Measurements from ENCODE around the gene CDHR4.
"Not testable (repeated sequence)": the region's sequence is repeated elsewhere in the genome, so short reads cannot be mapped to it uniquely, and the experiment has no call there.

CDHR4 gene

DNA sequence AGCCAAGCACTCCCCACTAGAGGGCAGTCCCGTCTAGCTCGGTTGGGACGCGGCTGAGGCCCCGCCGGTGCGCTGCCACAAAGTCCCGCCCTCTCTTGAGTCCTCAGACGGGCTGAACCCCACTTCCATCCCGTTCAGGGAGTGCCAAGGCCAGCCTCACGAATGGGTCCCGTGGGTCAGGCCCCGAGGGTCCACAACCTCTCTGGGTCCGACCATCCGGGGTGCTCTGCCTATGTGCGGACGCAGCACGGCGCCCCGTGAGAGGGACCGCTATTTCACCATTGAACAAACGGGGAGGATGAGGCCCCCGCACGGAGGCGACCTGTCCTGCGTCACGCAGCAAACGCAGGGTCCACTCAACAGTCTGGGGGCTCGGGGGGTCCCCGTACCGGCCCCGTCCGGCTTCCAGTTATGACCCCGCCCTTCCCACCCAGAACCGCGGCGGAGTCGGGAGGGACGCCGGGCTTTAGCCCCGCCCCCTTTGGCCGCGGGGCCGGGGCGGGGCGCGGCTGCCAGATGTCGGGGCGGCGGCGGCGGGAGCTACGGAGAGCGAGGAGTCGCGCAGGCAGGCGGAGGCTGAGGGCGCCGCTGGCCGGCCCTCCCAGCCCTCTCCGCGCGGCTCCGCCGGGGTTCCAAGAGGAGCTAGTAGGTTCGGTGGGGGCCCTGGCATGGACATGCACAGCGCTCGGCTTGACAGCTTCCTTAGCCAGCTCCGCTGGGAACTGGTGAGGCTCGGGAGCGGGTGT, 3.2 kb upstream of the CDHR4 start, which contains the start of gene INKA1:
INKA1 (plus strand) TSS at position 543 of the 746 bp plus-strand sequence; CDS start at position 675, 132 bp downstream.
- DNase-seq: peak; percentile 88 to 90

GRCh38 chr3:49801160-49801559, 1.5 kb upstream of the CDHR4 start:
- DNase-seq: no peak

DNA sequence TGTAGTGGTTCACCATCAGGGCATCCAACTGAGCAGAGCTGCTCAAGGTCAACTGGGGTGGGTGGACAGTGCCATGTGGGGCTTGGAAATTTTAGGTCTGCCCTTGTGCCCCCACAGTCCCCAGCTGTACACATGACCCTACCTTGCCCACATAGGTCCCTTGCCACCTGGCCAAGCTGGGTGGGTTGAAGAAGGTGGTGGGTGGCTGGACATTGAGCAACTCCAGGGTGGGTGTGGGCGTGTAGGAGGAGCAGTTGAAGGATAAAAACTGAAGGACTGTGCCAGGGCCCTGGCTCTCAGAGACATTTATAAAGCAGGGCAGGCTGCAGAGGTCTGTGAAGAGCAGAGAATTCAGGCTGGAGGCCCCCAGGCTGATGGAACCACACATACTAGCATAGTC, 568 bp downstream of the CDHR4 start:
- DNase-seq: no peak

DNA sequence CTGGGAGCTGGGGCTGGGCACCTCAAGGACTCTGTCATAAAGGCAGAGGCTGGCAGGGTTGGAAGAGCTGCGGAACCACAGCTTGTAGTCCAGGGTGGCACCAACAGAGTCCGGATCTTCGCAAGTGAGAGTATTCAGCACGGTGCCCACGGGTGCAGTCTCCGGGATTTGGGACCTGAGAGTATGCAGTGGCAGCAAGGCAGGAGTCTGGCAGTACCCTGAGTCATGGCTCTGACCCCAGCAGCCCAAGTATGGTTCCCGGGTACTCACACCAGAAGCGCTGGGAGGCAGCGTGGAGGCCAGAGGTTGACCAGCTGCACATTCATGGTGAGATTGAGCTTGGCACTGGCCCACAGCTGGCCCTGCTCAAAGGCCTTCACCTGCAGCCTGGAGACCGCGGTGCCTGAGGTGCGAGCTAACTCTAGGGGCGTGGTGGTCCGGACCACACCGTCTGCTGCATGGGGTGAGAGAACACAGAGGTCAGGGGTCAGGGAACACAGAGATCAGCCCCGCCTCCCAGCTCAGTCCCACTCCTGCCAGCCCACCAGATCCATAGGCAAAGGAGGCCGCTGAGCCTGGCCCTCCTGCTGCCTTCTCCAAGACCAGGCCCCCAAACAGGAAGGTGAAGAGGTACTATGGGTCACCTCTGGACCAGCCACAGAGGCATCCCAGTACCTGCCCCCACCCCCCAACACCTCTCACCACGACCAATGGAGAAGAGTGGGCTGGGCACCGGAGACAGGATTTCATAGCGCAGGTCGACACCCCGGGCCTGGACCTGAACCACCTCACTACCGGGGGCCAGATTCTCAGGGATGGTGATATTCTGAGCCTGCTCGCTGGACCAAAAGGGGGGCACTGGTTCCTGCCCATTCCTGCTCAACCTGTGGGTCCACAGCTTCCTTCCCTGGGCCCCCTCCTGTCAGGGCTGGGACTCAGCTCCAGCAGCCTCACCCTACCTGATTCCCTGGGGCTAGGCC, 4.5 kb downstream of the CDHR4 start:
- DNase-seq: no peak

GRCh38 chr3:49794431-49794830, 5.2 kb downstream of the CDHR4 start:
- DNase-seq: no peak

GRCh38 chr3:49793486-49794085, 6.1 kb downstream of the CDHR4 start:
- DNase-seq: no peak

DNA sequence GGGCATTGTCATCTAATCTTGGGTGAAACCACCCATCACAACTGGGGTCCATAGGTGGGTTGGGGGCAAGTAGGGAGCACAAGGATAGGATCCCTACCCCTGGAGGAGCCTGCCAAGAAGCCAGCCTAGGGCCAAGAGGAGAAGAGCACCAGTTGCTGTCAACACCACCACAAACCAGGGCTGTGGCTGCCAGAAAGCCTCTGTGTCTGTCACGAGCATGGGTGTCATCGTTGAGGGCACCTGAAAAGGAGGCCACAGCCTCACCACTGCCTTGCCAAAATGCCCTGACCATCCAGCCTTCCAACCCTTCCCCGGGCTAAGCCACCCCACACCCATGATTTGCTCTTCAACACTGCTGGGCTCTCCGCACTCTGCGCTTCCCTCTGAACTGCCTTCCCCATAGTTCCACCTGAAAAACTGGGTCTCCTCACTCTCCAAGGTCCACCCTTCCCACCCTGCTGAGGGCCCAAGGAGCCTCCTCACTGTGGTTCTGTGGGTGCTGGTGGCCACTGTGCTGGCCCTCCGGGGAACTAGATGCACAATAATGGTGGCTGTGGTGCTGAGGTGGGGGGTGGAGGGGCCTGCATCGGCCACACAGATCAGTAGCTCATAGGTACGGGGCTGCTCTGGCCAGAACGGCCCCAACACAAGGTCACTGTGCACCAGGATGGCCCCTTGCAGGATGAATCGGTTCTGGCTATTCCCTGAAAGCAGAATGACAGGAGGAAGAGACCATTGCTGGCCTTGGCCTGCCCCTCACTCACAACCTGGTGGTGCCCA, 7.1 kb downstream of the CDHR4 start:
- no peak for DNase-seq

GRCh38 chr3:49791571-49791970, 8.1 kb downstream of the CDHR4 start:
- DNase-seq: no peak

DNA sequence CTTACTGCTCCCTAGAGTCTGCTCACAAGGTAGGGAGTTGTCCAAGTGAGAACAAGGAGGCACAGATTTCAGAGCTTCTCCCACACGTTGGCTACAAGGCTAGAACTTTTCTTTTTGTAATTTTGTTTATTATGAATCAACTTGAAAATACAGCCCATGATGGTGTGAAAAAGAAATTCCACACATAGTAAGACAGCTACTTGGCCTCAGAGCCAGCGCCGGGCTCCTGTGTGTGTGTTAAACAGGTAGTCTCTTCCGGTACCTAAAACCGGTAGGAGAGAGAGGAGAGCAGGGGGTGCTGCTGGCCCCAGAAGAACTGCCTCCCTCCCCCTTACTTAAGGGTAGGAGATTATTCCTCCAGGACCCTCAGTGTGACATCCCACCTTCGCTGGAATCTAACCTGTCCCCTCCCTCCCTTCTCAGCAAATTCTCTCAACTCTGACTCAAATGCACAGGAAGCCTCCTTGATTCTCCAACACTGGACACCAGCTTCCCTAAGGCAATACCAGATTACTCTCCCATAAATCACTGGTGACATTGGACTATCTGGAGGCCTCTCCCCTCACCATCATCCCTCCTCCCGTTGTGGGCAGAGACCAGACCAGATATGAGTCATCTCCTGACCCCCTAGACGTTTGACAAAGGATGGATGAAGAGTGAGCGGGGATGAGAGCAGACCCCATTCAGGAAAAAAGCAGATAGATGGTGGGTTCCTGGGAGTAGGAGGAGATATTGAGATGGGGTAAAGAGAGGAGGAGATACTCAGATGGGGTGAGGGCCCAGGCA, 8.9 kb downstream of the CDHR4 start:
- DNase-seq: no peak

DNA sequence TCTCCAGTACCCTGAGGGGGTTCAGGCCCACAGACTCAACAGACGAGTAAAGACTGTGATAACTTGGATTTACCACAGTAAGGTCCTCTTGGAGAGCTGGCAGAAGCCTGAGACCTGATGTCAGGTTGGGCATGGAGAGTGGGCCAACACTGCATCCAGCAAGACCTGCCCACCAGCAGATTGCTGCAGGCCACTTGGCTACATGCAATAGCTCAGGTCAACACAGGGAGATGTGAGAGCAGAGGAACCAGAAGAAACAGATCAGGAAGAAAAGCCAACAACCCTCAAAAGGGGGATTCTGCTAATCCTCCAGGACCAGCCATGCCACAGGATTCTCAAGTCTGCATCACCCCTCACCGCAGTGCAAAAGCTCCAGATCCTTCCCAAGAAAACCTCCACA, 11.6 kb downstream of the CDHR4 start:
- DNase-seq: no peak

GRCh38 chr3:49787536-49787935, 12.1 kb downstream of the CDHR4 start:
- no peak for DNase-seq

DNA sequence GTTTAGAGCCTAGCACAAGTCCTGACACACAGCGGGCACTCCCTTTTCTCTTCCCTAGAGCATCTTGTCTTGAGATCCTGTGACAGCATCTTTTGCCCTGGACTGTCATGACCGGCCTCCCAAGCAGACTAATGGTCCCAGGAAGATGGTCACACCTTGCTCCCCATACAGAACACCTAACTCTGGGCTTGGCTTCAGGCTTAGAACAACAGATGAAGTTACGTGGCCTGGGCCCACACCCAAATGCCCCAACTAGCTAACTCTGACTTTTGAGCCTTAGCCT, 12.6 kb downstream of the CDHR4 start:
- DNase-seq: no peak

GRCh38 chr3:49786357-49787181, 13.1 kb downstream of the CDHR4 start, which contains the start of gene IP6K1:
TSS of gene IP6K1 (minus strand) at chr3:49786542. CDS start at chr3:49748040, 38,502 bp downstream.
- peak; percentile 100 for DNase-seq

GRCh38 chr3:49785565-49786356, 13.9 kb downstream of the CDHR4 start:
- peak in 1 of 2 donors; percentile 31 for DNase-seq

GRCh38 chr3:49782277-49782676, 17.4 kb downstream of the CDHR4 start:
- not testable (repeated sequence) for DNase-seq

DNA sequence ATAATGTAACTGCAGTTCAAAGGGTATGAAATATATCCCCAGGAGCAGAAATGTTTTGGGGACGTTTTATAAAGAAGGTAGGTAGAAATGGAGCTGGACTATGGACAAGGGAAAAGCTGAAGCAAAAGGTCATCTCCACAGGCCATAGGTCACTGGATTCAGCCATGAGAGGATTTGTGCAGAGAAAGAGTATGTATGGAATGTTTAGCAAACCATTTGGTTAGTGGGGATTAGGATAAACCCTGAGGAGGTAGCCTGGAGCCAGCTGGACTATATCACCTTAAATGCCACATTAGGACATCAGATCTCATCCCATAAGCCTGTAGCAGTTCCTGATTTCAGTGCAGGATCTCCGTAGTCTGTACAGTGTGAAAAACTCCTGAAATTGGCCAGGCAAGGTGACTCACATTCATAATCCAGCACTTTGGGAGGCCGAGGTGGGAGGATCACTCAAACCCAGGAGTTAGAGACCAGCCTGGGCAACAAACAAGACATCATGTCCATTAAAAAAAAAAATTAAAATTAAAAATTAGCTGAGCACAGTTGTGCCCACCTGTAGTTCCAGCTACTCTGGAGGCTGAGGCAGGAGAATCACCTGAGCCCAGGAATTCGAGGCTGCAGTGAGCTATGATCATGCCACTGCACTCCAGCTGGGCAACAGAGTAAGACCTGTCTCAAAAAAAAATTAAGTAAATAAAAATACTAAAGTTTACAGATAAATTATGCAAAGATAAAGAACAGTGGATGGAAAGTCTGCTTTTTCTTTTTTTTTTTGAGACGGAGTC, 18.1 kb downstream of the CDHR4 start:
- DNase-seq: no peak

DNA sequence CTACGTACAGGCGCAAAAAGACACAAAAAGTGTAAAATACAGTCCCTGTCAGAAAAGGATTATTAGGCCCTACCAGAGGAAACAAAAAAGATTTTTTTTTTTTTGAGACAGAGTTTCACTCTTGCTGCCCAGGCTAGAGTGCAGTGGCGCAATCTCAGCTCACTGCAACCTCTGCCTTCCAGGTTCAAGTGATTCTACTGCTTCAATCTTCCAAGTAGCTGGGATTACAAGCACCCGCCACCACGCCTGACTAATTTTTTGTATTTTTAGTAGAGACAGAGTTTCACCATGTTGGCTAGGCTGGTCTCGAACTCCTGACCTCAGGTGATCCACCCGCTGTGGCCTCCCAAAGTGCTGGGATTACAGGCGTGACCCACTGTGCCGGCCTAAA, 18.7 kb downstream of the CDHR4 start:
- DNase-seq: not testable (repeated sequence)

DNA sequence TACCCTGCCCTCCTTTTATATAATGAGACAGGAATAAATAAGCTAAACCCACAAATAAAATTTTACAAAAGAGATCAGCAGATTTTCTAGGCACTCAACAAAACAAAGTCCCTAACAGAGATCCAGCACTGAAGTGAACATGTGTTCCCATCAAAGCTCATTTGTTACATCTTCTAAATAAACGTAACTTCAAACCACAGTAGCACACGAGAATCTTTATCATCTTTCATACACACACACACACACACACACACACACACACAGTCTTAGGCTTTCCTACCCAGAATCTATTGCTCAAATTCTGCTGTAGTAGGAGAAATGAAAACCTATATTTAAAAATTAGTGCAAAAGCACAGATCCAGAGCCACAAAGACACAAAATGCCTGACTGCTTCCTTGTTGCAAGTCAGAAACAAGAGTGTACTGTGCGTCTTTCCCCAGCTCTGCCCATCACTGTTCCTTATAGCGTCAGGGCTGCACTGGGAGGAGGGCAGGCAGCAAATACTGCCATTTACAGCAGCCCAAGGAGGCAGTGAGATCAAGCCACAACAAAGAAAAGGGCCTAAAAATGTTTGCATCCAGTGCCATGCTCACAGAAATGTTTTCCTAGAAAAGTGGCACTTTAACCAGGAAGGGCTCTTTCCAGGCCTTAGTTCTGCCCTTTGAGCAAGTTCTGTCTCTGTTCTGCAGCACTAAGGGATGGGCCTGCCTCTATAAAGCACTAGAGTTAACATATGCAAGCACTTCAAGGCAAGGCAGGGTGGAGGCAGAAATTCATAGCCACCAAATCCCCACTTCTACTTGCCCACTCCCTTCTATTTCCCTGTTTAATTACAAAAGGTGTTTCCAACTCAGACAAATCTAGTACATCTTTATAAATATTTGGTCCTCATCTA, 19.3 kb downstream of the CDHR4 start:
- DNase-seq: no peak
